GM13977 (cell line): ENCODE results near the gene LILRB5.

ENCODE experiments used
- DNase-seq: peaks from one replicate; pipeline ENCODE4 v3.0.0; 2012; ENCODE audit warnings: low spot score
- in situ Hi-C: fragments of 300-500 bp; cut with MboI; formaldehyde crosslinking; loops from one replicate; pipeline ENCODE4 v1.12.0; 2022; ENCODE audit warnings: low sequenced_read_pairs, low pct_unique_long_range_greater_than_20kb, mixed read lengths, inconsistent platforms; ENCODE audit not compliant: unreplicated experiment
- TF ChIP-seq, protein P1 (sequence below): IDR thresholded peaks from 2 replicates; pipeline ENCODE4 v1.5.1; 2012; ENCODE audit warnings: mild to moderate bottlenecking, control low read depth; ENCODE audit not compliant: insufficient read depth; ENCODE audit errors: extremely low read depth, missing control alignments

Gene LILRB5

DNA sequence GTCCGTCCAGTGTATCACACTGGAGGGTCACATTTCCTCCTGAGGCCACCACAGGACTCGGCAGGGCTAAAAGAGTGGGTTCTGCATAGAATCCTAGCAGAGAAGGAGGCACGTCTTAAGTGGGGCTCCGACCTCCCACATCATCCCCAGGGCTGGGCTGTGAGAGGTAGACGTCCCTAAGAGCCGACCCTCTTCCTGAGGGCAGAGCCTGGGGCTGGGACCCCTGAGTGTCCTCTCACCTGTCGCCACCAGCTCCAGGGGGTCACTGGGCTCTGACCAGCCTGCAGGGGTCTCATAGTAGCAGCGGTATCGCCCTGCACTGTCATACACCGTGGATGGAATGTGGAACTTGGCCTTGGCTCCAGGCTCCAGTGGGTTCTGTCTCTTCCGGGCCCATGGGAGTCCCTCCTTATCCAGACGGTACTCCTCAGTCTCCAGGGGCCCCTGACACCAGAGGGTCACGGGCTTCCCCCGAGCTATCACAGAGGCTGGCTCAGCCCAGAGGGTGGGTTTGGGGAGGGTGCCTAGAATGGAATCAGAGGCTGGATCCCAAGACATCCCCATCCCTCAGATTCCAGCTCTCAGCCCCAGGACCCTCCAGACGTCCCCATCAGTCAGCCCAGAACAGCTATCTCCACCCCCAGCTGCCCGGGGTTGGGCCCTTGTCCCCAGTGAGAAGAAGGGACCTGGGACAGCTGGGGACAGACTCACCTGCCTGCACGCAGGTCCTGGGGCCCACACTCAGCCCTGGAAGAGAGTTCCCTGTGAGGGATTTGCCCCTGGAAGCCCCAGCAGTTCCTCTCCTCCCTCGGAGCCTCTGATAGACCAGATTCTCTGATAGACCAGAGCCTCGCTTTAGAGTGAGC, 590 bp downstream of the LILRB5 start:
- TF ChIP-seq, protein P1, sequence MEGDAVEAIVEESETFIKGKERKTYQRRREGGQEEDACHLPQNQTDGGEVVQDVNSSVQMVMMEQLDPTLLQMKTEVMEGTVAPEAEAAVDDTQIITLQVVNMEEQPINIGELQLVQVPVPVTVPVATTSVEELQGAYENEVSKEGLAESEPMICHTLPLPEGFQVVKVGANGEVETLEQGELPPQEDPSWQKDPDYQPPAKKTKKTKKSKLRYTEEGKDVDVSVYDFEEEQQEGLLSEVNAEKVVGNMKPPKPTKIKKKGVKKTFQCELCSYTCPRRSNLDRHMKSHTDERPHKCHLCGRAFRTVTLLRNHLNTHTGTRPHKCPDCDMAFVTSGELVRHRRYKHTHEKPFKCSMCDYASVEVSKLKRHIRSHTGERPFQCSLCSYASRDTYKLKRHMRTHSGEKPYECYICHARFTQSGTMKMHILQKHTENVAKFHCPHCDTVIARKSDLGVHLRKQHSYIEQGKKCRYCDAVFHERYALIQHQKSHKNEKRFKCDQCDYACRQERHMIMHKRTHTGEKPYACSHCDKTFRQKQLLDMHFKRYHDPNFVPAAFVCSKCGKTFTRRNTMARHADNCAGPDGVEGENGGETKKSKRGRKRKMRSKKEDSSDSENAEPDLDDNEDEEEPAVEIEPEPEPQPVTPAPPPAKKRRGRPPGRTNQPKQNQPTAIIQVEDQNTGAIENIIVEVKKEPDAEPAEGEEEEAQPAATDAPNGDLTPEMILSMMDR: no peak
- in situ Hi-C loops: no loop called here
- no peak for DNase-seq

DNA sequence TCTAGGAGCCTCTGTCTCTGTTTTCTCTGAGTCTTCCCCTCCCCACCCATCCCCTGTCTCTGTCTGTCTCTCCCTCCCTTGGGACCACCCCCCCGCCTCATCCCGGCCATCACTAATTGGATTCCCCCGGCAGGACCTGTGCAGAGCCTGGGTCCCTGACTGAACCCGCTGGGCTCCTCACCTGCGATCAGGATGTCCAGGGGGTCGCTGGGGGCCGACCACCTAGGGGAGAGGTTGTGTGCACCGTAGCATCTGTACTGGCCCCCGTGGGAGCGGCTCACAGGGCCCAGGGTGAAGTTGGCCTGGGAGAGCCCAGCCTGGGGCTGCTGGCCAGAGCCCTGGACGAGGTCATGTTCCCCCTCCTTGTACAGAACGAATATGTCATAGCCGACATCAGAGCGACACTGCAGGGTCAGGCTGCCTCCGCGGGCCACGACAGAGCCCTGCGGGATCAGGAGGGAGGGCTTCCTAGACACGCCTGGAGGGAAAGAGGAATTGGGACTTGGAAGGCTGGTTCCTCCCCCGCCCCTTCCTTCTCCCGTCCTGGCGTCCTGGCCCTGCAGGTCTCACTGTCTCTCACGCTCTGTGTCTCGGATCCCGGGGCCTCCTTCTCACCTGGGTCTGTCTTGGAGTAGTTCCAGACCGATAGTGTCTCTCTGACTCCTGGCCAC, 1.8 kb downstream of the LILRB5 start:
- TF ChIP-seq, protein P1: no peak
- no peak for DNase-seq
- in situ Hi-C loops: no loop called here

- no peak for DNase-seq
- TF ChIP-seq, protein P1: no peak
These were observed 2.7 kb downstream of the LILRB5 start for GRCh38 chr19:54254195-54254906.

GRCh38 chr19:54253331-54254194, 3.5 kb downstream of the LILRB5 start:
- DNase-seq: no peak
- in situ Hi-C loops: no loop called here

More at GRCh38 chr19:54254195-54254906, 2.7 kb downstream of the LILRB5 start:
- in situ Hi-C loops: no loop called here

DNA sequence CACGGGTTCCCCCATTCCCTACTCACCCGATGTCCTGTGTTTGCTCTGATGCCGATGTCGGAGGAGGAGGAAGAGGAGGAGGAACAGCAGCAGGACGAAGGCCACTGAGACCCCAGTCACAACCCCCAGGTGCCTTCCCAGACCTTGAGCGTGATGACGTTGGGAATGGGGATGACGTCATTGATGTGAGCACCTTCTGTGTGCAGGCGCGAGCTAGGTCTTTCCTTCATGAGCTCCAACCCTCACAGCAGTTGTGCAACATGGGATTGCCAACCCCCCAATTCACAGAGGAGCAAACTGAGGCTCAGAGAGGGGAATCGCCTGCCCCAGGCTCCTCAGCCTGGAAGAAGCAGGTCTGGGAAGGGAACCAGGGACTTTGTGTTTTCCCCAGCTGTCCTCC, 4.2 kb downstream of the LILRB5 start:
- TF ChIP-seq, protein P1: no peak
- in situ Hi-C loops: no loop called here
- no peak for DNase-seq

More at GRCh38 chr19:54253331-54254194, 3.5 kb downstream of the LILRB5 start:
- TF ChIP-seq, protein P1: no peak
